Activated naive CD8-positive, alpha-beta T cell treated with anti-CD3 and anti-CD28 coated beads, Interleukin-2, amount 50 U/mL, for 16 hours (primary cell): ENCODE measurements around the gene KLHL33.
A peak's percentile ranks its signal among the peaks of the same experiment; 100 is the strongest.
"Not testable (repeated sequence)": the region's sequence is repeated elsewhere in the genome, so short reads cannot be mapped to it uniquely, and the experiment has no call there.

Experiments
- DNase-seq: peaks from one replicate; pipeline ENCODE4 v3.0.0-alpha.2; 2020; ENCODE audit warnings: low read depth, low spot score

KLHL33 gene

GRCh38 chr14:20454516-20455354 is 18.8 kb upstream of the KLHL33 start, which contains the start of the genes APEX1 and OSGEP:
Gene APEX1, plus strand, starts transcription at chr14:20455226. Its CDS starts 420 bp downstream, at chr14:20455646.
Gene OSGEP, minus strand, starts transcription at chr14:20454812. Its CDS starts 129 bp downstream, at chr14:20454683.
- peak; percentile 94 for DNase-seq

DNA sequence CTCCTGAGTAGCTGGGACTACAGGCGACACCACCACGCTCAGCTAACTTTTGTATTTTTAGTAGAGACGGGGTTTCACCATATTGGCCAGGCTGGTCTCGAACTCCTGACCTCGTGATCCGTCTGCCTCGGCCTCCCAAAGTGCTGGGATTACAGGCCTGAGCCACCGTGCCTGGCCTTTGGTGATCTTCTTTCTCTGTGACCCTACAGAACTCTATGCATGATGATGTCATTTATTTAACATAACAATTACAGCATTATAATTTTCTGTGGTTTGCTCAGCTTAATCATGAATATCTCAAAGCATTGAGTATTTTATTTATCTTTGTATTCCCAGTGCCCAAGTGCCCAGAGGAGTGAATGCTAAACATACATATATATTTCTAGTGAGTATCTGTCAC is 16.9 kb upstream of the KLHL33 start:
- not testable (repeated sequence) for DNase-seq

GRCh38 chr14:20446889-20447288 is 10.9 kb upstream of the KLHL33 start:
- no peak for DNase-seq

- DNase-seq: not testable (repeated sequence)
These were observed 7.7 kb upstream of the KLHL33 start for GRCh38 chr14:20443650-20444049.

DNA sequence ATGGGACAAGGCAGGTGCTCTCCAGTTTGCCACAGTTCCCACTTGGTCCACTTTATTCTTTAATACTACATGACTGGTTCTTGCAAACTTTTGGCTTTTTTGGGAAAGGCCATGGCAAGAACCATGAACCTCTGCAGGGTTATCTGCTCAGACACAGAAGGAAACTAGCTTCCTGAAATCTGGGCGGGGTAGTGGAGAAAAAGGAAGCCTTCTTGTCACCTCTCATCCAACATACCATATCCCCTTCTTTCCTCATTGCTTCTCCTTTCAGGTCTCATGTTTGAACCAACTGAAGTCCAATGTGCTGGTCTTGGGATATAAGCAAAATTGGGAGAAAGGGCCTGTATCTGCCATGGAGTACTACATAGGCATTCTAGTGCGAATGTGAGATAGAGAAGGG is 5.5 kb upstream of the KLHL33 start:
- DNase-seq: no peak

DNA sequence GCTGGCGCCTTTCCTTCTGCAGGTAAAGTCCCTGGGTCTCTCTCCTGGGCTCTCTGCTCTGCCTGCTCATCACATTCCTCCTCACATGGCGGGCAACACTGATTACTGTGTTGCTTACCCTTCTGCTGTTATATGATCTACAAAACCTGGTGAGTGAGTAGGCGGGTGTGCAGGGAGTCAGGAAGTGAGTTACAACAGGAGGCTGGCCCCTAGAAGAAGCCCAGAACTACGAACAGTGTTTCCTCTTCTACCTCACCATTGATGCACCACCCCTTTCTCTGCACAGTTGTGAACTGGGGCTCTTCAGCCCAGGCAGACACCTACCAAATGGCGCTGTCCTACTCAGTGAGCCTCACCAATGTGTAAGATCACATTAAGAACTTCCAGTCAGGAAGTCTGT is 4.9 kb upstream of the KLHL33 start:
- no peak for DNase-seq

- no peak for DNase-seq
These were observed 4.5 kb upstream of the KLHL33 start for GRCh38 chr14:20440465-20440864.

DNA sequence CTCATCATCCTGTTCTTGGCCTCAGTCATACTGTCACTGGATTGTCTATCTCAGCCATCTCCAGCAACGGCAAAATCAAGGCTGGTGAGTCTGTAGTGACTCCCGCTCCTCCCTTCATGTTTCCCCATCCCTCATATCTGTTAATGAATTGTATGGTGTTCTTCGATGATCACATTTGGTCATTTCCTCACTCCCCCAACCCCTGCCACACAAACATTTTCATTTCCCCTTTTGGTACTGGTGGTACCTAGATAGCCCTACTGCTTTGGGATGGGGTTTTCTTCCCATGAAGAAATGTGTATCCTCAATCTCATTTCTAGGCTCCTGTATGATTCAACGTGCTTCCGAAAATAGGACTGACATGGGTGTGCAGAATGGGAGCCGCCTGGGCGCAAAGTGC is 2.7 kb upstream of the KLHL33 start:
- DNase-seq: no peak

DNA sequence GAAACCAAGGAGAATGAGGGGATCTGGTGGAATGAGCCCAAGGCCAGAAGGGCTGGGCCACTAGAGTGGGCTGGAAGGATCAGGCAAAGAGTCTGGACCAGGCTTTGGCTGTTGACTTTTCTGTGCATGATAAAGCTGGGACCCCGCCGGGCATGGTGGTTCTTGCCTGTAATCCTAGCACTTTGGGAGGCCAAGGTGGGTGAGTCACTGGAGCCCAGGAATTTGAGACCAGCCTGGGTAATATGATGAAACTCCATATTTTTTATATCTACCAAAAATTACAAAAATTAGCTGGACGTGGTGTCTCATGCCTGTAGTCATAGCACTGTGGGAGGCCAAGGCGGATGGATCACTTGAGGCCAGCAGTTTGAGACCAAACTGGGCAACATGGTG is 393 bp upstream of the KLHL33 start:
- DNase-seq: no peak

GRCh38 chr14:20434701-20435581 is 1.0 kb downstream of the KLHL33 start:
- no peak for DNase-seq

- no peak for DNase-seq
These were observed 5.9 kb downstream of the KLHL33 start for GRCh38 chr14:20429801-20430669.

- DNase-seq: no peak
These were observed 7.2 kb downstream of the KLHL33 start for GRCh38 chr14:20428802-20429201.

- DNase-seq: no peak
These were observed 8.0 kb downstream of the KLHL33 start for GRCh38 chr14:20428010-20428365.

DNA sequence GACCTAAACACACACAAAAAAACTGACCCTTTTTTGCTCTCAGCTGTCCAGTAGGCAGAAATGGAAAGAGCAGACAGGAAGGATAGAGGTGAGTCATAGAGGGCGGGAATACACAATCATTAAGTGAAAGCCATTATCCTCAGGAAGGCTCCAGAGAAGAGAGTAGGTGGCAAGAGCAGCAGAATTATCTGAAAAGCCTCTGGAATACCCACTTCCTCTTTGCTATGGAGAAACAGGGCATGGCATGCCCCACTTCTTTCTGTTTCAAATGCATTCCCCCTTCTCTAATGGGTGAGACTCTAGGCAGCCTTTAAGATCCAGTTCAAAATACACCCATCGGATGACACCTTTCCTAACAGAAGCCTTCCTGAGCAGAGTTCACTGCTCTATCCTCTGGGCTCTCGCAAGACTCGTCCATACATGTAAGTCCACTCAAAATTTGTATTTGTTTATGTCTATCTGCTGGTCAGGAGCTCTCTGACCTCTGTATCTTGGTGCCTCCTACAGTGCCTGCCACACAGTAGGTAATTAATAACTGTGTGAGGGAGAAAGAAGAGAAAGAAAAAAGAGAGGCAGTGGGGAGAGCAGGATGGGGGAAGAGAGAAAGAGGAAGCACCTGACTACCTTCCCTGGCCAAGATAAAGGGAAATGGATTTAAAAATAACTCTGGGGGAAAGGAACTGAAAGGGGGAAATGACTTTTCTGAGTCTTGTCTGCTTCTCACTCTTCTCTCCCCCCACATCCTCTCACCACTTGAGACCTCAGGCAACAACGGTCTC is 8.5 kb downstream of the KLHL33 start:
- DNase-seq: no peak

DNA sequence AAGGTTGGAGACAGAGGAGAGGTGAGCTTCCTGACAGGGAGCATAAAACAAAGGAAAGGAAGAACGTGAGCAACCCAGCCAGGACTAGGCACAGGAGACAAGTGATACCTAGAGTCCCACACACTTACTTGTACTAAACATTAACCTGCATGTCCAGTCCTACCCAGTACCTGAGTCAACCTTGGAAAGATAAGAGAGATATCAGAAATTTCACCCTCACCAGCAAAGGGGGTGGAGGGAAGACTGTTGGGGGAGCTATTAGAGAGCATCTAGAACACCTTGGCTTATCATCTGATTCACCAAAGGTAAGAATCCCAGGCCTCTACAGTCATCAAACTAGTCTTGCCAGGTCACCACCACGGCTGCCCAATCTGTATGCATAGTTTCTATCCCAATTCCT is 11.1 kb downstream of the KLHL33 start:
- DNase-seq: no peak

GRCh38 chr14:20422886-20423285 is 13.1 kb downstream of the KLHL33 start:
- DNase-seq: no peak

DNA sequence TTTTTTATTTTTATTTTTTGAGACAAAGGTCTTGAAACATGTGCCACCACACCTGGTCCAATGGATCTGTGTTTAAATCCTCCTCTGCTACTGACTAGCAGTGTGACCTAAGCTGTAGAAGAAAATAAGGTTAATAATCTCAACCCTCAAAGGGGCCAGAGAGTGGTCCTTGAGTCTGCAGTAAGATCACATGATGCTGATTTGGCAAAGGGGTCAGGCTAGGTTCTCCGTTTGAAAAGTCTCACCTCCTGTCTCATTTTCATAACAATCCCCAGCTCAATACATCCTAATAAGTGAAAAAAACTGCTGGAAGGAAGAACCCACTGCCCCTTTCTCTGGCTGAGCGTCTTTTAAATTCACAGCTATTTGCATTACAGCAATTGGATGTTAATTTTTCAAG is 14.7 kb downstream of the KLHL33 start:
- no peak for DNase-seq

GRCh38 chr14:20419419-20419818 is 16.5 kb downstream of the KLHL33 start:
- DNase-seq: no peak

DNA sequence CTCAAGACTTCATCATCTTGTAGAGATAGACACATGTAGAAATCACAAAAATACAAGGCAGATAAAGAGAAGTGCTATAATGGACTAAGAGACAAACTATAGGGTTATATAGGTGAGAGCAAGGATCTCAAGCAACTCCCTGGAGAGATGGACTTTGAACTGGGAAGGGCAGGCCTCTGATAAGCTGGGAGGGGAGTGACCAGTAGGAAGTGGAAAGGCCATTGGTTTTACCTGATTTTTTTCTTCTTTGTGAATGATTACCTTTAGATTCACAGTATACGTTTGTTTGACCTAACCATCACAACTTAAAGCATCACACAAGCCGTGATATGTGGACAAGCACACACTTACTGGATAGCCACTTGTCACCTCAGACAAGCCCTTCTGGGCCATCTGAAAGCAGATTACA is 17.5 kb downstream of the KLHL33 start:
- no peak for DNase-seq

GRCh38 chr14:20417250-20418186 is 18.4 kb downstream of the KLHL33 start:
- DNase-seq: no peak
